B cell (primary cell): ENCODE data around the gene AUP1. TPM values are rescaled to one million over a fixed set of nuclear protein-coding genes. Genes with fewer than 3 reads are reported as not detected.

ENCODE experiments used
- ATAC-seq: fragments of 200-7000 bp; cut with Tn5 transposase; one replicate; pipeline ENCODE4 v1.10.0; 2021; ENCODE audit warnings: low read depth, mild to moderate bottlenecking, moderate number of reproducible peaks, moderate library complexity
- CTCF ChIA-PET: fragments of 350-600 bp; sonication (Branson Sonifier 250); formaldehyde crosslinking; loops from one replicate; lab custom pipeline; 2021; ENCODE audit warnings: antibody characterized with exemption, inconsistent platforms; lab: Charles Lee
- POLR2A ChIA-PET: fragments of 350-600 bp; sonication (Branson Sonifier 250); formaldehyde crosslinking; loops from one replicate; lab custom pipeline; 2021; ENCODE audit warnings: antibody characterized with exemption; lab: Charles Lee
- DNase-seq: peaks from one replicate; pipeline ENCODE4 v3.0.0; 2013
- H2AFZ ChIP-seq: 2 replicates; pipeline ENCODE4 v1.6.1; 2012; ENCODE audit warnings: mild to moderate bottlenecking, low read depth, low read length; ENCODE audit not compliant: insufficient read depth, poor library complexity, severe bottlenecking
- H3K27ac ChIP-seq, 2 donors: 1 replicate in 1 of 2; 2 replicates in 1 of 2; pipeline ENCODE4 v1.5.1; 2012 to 2013; ENCODE audit warnings: low read length in 2 of 2, mild to moderate bottlenecking in 2 of 2, moderate library complexity in 1 of 2
- H3K27me3 ChIP-seq, 4 experiments: fragments of 200-600 bp in 1 of 4; sonication (generic) in 1 of 4; replicated peaks in 1 of 4; 1 replicate in 2 of 4; 2 replicates in 2 of 4; pipeline versions ENCODE4 v1.6.1 to v1.7.0; 2013 to 2016; ENCODE audit warnings: low read length in 3 of 4, mild to moderate bottlenecking in 2 of 4, mixed read lengths in 1 of 4, moderate library complexity in 1 of 4; ENCODE audit not compliant: insufficient read depth in 4 of 4, control insufficient read depth in 3 of 4; ENCODE audit errors: control extremely low read depth in 1 of 4
- H3K36me3 ChIP-seq, 2 experiments: replicated peaks in 1 of 2; 1 replicate in 1 of 2; 2 replicates in 1 of 2; pipeline versions ENCODE4 v1.6.1 to v1.7.1; 2013; ENCODE audit warnings: low read length in 1 of 2; ENCODE audit not compliant: insufficient read depth in 2 of 2, control insufficient read depth in 1 of 2; ENCODE audit errors: control extremely low read depth in 1 of 2, extremely low read depth in 1 of 2
- H3K4me1 ChIP-seq, 2 donors: fragments of 200-600 bp in 1 of 2; sonication (generic) in 1 of 2; 1 replicate in 1 of 2; 2 replicates in 1 of 2; pipeline versions ENCODE4 v1.5.1 to v1.6.1; 2013 to 2017; ENCODE audit warnings: low read length in 2 of 2; ENCODE audit not compliant: control insufficient read depth in 2 of 2, insufficient read depth in 2 of 2
- H3K4me2 ChIP-seq: replicated peaks from 2 replicates; pipeline ENCODE3; 2012; ENCODE audit warnings: mild to moderate bottlenecking, low read depth, low read length; ENCODE audit not compliant: poor library complexity, severe bottlenecking
- H3K4me3 ChIP-seq, 5 experiments: fragments of 200-600 bp in 1 of 5; sonication (generic) in 1 of 5; 1 replicate in 3 of 5; 2 replicates in 2 of 5; pipeline versions ENCODE4 v1.5.1 to v1.7.0; 2011 to 2016; ENCODE audit warnings: low read length in 4 of 5, mild to moderate bottlenecking in 4 of 5, low read depth in 2 of 5, control low read depth in 1 of 5, moderate library complexity in 1 of 5; ENCODE audit not compliant: insufficient read depth in 1 of 5; ENCODE audit errors: control extremely low read depth in 1 of 5, extremely low read depth in 1 of 5
- H3K79me2 ChIP-seq: fragments of 200-600 bp; sonication (generic); one replicate; pipeline ENCODE4 v1.6.0; 2016; ENCODE audit warnings: low read length; ENCODE audit not compliant: control insufficient read depth, insufficient read depth
- H3K9ac ChIP-seq: fragments of 200-600 bp; sonication (generic); 2 replicates; pipeline ENCODE4 v1.6.1; 2017; ENCODE audit warnings: mild to moderate bottlenecking, low read length, moderate library complexity
- H3K9me3 ChIP-seq, 3 donors: one replicate each; pipeline versions ENCODE4 v1.6.1 to v1.7.1; 2013; ENCODE audit warnings: low read length in 2 of 3; ENCODE audit not compliant: control insufficient read depth in 2 of 3, insufficient read depth in 1 of 3; ENCODE audit errors: control extremely low read depth in 1 of 3
- H4K20me1 ChIP-seq: 2 replicates; pipeline ENCODE4 v1.6.0; 2012; ENCODE audit warnings: mild to moderate bottlenecking, low read length; ENCODE audit not compliant: insufficient read depth, control insufficient read depth, poor library complexity, severe bottlenecking
- H3K27ac Mint-ChIP-seq: one replicate; pipeline ENCODE4 v1.8.0; 2021; ENCODE audit warnings: mixed read lengths
- H3K27me3 Mint-ChIP-seq: one replicate; pipeline ENCODE4 v1.8.0; 2021; ENCODE audit warnings: mixed read lengths
- H3K4me1 Mint-ChIP-seq: one replicate; pipeline ENCODE4 v1.8.0; 2021; ENCODE audit warnings: mixed read lengths
- H3K4me3 Mint-ChIP-seq: one replicate; pipeline ENCODE4 v1.8.0; 2021; ENCODE audit warnings: mixed read lengths
- H3K9me3 Mint-ChIP-seq: one replicate; pipeline ENCODE4 v1.8.0; 2022; ENCODE audit warnings: mixed read lengths; ENCODE audit not compliant: insufficient read depth
- CTCF ChIP-seq: fragments of 200-600 bp; IDR thresholded peaks from one replicate; pipeline ENCODE4 v1.8.0; 2022; ENCODE audit warnings: antibody characterized with exemption, mild to moderate bottlenecking
- EZH2 ChIP-seq: IDR thresholded peaks from 2 replicates; pipeline ENCODE4 v1.6.1; 2012; ENCODE audit warnings: borderline replicate concordance, low read depth, mild to moderate bottlenecking, moderate library complexity, low read length; ENCODE audit not compliant: insufficient read depth, poor library complexity, severe bottlenecking
- WGBS: methylation state at CpG from one replicate; pipeline ENCODE4 v1.1.5; 2013; ENCODE audit warnings: missing lambda C conversion rate; ENCODE audit not compliant: insufficient coverage; 5-methylcytosine and 5-hydroxymethylcytosine counted together
- intact Hi-C: fragments of 100-400 bp; cut with micrococcal nuclease; formaldehyde crosslinking; loops from one replicate; pipeline ENCODE4 v1.10.0; 2022
- polyA plus RNA-seq: library from polyadenylated mRNA; depleted of rRNA; stranded (reverse); fragments of >200 nt; gene quantifications from 2 replicates; pipeline ENCODE4 v1.2.3, GENCODE V29; 2012
- total RNA-seq, 2 donors: library from RNA; stranded (reverse); fragments of 120-200 nt in 1 of 2; gene quantifications; 1 replicate in 1 of 2; 2 replicates in 1 of 2; pipeline versions ENCODE4 v1.2.3 to v1.2.4, GENCODE V29; 2013 to 2022

Gene AUP1
- total and polyA plus RNA-seq, 2 donors (not counting 1 experiment from before 2014, with no cell fraction given): 201 to 525 TPM

- H3K4me3 ChIP-seq: no peak overlapping the region
- CTCF ChIA-PET: interaction anchor here (1.3 kb wide), 1 partner anchor 34 kb away, joined by 3 read pairs; no protein-coding TSS in a partner anchor
- no peak overlapping the region for H3K4me3 Mint-ChIP-seq
- intact Hi-C loops: no loop called here
- no peak overlapping the region for H3K27ac ChIP-seq
- no peaks in the 10 kb centered on the region for H3K27me3 ChIP-seq
- no peaks in the 10 kb centered on the region for H3K27me3 Mint-ChIP-seq
- H3K4me2 ChIP-seq: no peak overlapping the region
- no peaks in the 10 kb centered on the region for H3K9me3 Mint-ChIP-seq
- no peaks in the 10 kb centered on the region for H3K9me3 ChIP-seq
- H3K36me3 ChIP-seq: no peaks in the 10 kb centered on the region
- peaks cover 13 to 17% of the 10 kb centered on the region in 2 donors for H3K4me1 ChIP-seq
- 93% methylated on average over 2 of the region's 7 CpGs for WGBS
- no peaks in the 10 kb centered on the region for H3K4me1 Mint-ChIP-seq
- POLR2A ChIA-PET: interaction anchor here (1.2 kb wide), 1 partner anchor 12 kb away, joined by 3 read pairs; no protein-coding TSS in a partner anchor
- peaks cover 4% of the 10 kb centered on the region for H3K79me2 ChIP-seq
- H3K27ac Mint-ChIP-seq: no peak overlapping the region
- H2AFZ ChIP-seq: no peak overlapping the region
- no peak for ATAC-seq
- no peak for TF ChIP-seq CTCF
- no peak for TF ChIP-seq EZH2
- H3K9ac ChIP-seq: no peak overlapping the region
- H4K20me1 ChIP-seq: no peaks in the 10 kb centered on the region
- DNase-seq: no peak
These were observed 36.7 kb upstream of the AUP1 start for GRCh38 chr2:74566076-74566753.

GRCh38 chr2:74564222-74564621, 34.7 kb upstream of the AUP1 start:
- H3K27me3 ChIP-seq: no peaks in the 10 kb centered on the region
- WGBS: 94% methylated on average over 3 of the region's 5 CpGs
- intact Hi-C loops: no loop called here
- no peak overlapping the region for H3K4me2 ChIP-seq
- H4K20me1 ChIP-seq: no peaks in the 10 kb centered on the region
- H3K27ac ChIP-seq: no peak overlapping the region
- no peaks in the 10 kb centered on the region for H3K79me2 ChIP-seq
- H3K4me3 Mint-ChIP-seq: no peak overlapping the region
- no peaks in the 10 kb centered on the region for H3K9me3 Mint-ChIP-seq
- H3K9me3 ChIP-seq: no peaks in the 10 kb centered on the region
- H2AFZ ChIP-seq: no peak overlapping the region
- H3K4me1 ChIP-seq: peaks cover 0 to 3% of the 10 kb centered on the region in 2 donors
- TF ChIP-seq CTCF (no peak), EZH2 (no peak)
- ChIA-PET POLR2A (interaction anchor here (1.2 kb wide), 1 partner anchor 9 kb away, joined by 3 read pairs; no protein-coding TSS in a partner anchor), CTCF (interaction anchor here (0.8 to 1.2 kb wide), 2 partner anchors 25 to 81 kb away, joined by 3 to 4 read pairs; partner anchors contain the start of genes CCDC142 and TTC31)
- no peaks in the 10 kb centered on the region for H3K36me3 ChIP-seq
- H3K4me3 ChIP-seq: no peak overlapping the region
- DNase-seq (no peak), ATAC-seq (no peak)
- H3K27me3 Mint-ChIP-seq: no peaks in the 10 kb centered on the region
- H3K9ac ChIP-seq: no peak overlapping the region
- no peak overlapping the region for H3K27ac Mint-ChIP-seq
- H3K4me1 Mint-ChIP-seq: no peaks in the 10 kb centered on the region
